Measurements from ENCODE around the gene AURKA.

Gene AURKA
- 2.5 to 3.8 reads per million in 2 donors for total RNA-seq

DNA sequence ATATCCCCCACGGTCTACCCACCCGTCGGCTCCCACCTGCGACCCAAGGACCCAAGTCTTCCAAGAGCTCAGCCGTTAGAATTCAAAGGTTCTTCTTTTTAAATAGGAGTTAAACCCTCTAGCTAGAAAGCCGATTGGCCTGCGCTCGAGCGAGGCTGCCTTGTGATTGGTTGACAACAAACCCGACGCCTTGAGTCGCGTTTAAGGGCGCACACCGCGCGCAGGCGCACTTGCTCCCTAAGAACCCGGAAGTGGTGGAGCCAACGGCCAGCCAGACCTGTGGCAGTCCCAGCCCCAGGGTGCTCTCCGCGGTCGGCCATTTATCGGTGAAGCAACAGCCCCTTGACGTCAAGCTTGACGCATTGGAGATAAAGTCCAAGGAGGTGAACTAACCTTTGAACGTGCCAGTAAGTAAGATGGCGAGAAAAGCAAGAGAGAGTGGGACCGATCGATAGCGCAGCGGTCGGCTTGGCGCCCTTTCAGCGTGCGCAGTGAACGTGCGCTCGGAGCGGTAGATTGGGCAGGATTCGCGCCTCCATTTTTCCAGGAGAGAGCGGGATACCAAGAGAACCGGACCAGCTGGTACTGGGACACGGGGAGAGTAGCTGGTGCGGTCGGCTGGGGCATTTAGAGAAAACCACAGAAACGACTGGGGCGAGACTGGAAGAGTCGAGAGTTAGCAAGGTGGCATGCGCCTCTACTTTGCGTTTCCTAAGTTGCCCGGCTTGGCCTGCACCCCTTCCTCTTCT, at the start of gene AURKA, which contains the start of gene CSTF1:
Gene AURKA, minus strand, starts transcription at position 84 of the 749 bp plus-strand sequence. CDS start 4,018 bp downstream, outside the sequence.
Gene CSTF1, plus strand, starts transcription at position 514 of the 749 bp plus-strand sequence. CDS start 2,908 bp downstream, outside the sequence.
- peak; percentile 98 to 99 (median 99) for DNase-seq

DNA sequence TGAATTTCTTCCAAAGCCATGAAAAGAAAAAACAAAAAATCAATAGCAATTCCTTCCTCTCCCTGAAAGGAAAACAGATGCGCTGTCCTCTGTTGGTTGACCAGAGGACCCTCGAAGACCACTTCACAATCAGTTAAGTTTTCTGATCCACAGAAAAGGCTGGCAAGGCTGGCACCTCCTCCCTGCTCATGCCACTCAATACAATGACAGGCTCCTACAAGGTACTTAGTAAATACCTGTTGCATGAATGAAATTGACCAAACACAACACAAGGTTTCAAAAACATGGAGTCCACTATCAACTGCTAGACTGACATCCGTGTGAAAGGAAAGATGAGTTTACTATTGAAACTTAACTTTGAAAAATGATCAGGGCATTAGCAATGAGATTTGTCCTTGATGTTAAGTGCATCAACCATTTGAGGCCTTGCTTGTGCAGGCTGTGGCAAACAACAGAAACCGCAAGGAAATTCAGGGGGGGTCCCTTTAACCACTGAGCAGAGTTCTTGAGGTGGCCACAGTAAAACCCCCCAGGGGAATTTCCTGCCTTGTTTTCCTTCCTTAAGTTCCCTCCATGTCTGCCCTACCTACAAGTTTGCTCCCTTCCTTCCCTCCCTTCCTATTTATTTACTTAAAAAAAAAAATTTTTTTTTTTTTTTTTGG, 48.5 kb upstream of the AURKA start:
- DNase-seq = peak in 4 of 5 experiments; percentile 31 to 88 (median 64)

DNA sequence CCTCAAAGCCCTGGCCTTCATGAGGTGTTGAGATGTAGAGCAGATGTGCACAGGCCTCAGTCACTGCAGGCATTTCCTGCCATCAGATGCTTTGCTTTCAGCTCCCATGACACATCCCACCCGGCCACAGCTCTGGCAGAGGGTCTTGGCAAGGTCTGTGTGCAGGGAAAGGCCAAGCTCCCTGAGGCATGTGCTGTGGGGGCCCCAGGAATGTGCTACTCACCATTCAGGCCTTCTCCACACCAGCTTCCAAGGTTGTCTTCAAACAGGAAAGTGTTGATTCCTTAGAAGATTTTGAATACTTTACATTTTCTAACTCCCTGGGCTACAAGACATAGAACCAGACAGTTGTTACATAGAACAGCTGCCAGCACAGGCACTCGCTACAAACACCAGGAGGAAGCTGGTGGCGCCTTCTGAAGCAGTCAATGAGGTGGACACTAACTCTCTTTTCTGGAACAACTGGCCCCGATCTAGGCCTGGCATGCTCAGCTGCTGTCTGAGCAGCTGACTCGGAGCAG, 47.8 kb upstream of the AURKA start:
- DNase-seq = peak in 1 of 5 experiments; percentile 61

DNA sequence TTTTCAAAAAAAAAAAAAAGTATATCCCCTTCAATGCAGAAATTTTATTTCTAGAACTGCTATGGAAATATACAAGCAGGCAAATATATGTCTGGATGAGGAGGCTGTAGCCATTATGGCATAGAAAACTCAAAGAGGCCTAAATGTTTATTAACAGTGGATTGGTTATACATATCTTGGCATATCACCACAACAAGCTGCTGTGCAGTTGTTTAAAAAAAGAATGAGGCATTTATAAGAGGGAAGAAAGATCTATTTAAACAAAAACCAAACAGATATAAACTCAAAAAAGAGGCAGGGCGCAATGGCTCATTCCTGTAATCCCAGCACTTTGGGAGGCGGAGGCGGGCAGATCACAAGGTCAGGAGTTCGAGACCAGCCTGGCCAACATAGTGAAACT, 46.3 kb upstream of the AURKA start:
- DNase-seq = no peak

DNA sequence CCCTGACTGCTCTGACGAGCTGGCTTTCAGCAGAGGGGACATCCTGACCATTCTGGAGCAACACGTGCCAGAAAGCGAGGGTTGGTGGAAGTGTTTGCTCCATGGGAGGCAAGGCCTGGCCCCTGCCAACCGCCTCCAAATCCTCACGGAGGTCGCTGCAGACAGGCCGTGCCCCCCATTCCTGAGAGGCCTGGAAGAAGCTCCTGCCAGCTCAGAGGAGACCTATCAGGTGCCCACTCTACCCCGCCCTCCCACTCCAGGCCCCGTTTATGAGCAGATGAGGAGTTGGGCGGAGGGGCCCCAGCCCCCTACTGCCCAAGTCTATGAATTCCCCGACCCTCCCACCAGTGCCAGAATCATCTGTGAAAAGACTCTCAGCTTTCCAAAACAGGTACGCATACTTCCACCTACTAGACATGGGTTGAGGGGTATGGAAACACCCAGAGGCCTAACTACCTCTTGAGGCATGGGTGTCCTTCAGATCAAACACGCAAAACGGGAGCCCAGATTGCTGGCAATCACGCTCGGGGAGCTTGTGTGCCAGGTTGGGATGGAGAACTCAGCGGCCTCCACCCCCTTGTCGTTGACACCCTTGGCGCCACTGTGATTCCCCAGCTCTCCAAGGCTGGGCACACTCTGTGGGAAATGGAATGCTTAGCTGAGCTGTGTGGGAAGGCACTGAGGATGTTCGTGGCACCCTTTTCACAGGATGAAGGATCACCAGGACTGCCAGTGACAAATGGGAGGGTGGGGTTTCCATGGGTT, 45.4 kb upstream of the AURKA start:
- no peak for DNase-seq

DNA sequence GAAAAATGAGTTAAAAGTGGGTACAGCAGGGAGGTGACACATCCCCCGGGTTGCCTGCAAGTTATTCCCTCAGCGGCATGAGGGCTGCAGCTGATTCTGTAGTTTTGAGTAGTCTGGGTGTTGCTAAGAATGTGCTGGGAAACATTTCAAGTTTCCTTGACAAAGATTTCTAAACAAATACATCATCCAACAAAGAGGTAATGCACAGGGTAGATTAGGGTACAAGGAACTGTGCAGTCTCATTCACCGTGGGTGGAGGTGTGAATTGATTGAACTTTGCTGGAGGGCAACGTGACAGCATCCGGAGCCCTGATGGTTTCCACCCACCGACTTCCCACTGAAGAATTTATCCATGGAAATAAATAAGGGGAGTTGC, 41.9 kb upstream of the AURKA start:
- DNase-seq = peak in 1 of 5 experiments; percentile 43

DNA sequence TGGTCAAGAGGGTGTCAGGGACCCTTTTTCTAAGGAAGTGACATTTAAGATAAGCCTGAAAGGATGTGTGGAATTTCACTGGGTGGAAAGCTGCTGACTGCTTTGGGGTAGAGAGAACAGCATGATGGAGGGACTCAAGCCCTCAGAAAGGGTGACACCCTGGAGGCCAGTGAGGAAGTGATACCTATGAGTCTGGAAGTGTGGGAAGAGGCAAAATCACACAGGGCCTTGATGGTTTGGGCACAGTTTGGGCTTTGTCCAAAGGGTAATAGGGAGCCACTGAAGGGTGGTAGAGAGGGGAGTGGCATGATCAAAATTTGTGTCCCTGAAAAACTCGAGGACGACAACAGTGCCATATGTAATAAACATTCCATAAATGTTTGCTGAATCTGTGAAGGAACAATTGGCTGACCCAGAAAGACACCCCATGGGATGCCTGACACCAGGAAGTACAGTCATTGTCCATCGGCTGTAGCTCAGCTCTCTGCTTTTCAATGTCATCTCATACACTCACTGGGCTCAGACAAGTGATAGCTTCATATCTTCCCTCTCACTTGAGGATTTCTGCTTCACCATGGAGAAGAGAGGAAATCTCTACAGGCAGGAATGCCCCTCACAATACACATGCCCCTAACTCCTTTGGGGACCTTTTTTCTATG, 41.3 kb upstream of the AURKA start:
- no peak for DNase-seq

DNA sequence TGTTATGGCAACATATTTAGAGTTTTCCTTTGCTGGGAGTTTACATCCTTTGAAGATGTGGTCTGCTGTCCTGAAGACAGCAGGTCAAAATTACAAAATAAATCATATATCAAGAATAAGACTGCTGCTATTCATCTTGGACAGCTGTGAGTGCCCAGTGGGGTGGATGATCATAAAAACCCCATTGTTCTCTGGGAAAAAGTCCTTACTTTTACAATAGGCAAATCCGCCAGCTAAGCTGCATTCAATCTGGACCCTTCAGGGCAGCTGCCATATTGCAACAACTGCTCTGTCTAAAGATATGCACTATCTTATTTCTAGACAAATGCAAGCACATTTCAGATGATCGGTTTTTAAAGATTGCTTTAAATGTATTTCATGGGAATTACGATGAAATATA, 39.5 kb upstream of the AURKA start:
- DNase-seq = no peak

DNA sequence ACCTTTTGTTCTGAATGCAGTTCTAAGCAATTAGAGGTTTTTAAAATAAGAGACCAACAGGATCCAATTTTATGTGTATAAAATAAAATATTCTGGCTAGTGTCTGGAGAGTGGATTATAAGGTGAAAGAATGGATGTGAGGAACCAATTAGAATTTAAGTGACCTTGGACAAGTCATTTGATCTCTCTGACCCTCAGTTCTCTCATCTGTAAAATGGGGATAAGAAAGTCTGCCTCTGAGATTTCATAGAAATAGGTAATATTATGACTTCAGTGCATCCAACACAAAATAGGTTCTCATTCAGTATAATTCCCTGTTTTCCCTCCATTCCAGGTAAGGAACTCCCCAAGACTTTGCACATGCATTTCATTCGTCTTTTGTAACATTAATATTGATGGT, 38.9 kb upstream of the AURKA start:
- no peak for DNase-seq

DNA sequence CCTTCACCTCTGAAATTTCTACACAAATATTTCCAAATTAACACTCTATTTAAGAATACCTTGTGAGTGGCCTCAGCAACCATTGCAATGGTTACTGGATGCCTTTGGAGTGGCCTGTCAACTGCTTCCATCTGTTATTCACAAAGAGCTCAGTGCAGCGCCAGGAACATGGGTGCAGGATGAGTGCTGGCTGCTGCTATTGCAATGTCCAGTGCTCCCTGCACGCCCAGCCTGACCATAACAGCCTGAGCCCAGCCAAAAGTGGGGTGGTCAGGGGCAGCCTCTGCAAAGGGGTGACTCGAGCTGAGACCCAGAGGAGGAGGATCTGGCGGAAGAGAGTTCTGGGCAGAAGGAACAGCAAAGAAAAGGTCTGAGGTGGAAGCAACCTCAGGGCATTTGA, 38.4 kb upstream of the AURKA start:
- no peak for DNase-seq

DNA sequence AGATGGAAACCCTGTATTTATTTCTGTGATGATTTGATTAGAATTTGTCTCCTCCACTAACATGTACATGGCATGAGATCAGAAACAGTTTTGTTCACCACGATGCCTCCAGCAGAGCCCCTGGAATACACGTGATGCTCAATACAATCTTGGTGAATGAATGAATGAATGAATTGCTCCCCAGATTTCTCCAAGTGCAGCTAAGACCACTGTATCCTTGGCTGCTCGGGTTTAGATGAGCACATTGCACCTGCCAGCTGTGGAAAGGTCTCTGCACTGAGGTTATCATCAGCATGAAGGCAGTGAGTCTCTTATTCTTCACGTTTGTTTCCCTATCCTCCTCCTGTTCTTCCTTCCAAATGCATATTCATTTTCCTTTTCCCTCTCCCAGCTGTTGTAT, 37.9 kb upstream of the AURKA start:
- DNase-seq = no peak

DNA sequence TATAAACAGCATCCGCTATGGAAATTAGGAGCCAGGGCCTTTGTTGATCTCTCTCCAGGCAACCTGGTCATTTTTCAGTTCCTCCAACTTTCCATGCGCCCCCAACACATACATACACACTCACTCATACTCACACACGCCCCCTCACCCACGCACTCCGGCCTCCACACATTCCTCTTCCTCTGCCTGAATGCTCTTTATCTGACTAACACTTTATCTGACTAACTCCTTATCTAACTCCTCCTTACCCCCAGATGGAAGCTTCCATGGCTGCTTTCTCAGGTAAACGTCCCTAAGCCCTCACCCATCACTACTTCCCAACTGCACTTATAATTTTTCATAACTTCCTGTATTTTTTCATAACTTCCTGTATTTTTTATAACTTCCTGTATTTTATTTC, 37.5 kb upstream of the AURKA start:
- peak in 1 of 5 experiments; percentile 40 for DNase-seq

DNA sequence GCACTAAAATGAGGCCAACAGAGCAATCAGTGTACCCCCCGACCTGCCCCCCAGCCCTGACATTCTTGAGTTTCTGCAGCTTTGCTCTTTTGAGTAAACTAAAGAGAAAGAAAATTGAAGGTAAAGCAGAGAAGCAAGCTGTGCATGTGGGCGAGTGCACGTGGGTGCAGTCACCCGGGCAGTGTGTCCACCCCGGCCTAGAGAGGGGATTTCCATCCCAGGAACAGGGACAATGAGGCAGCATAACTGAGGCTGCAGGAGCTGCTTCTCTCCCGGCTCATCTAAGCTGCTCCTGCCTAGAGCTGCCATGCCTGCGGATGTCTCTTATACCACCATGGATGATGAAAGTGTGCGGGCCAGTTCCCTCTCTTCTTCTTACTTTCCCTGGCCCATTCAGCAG, 36.9 kb upstream of the AURKA start:
- no peak for DNase-seq

DNA sequence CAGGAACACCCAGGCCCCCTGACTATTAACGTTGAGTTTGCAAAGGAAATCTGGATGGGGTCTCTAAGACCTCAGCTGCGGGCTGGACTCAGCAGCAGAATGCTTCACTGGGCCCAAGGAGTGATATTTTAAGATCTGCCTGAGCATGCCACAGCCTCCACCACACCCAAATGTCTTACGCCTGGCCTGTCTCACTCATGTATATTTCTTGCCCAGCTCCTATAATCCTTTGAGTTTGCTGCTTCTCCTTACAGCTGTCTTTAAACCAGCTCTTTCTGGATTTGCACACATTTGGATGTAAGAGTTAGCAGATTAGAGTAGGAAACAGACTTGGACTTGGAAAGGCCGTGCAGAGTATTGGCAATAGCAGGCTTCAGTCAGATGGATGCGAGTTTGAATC, 36.4 kb upstream of the AURKA start:
- no peak for DNase-seq

DNA sequence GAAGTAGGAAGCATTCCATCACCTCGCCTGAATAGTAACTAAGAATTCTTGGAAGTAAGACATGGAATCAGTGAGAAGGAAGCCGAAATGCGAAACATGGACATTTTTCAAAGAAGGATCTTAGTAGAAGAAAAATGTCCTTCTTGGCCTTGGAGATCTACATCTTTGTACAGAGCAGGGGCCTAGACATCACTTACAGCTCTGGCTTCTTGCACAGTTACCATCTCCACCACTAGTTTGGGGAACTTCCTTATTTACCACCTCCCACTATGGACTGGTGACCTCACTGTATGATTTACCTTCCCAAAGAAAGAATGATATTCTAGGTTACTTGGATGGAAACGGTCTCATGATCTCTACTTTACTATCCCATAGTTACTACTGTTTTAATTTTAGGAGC, 35.8 kb upstream of the AURKA start:
- no peak for DNase-seq

DNA sequence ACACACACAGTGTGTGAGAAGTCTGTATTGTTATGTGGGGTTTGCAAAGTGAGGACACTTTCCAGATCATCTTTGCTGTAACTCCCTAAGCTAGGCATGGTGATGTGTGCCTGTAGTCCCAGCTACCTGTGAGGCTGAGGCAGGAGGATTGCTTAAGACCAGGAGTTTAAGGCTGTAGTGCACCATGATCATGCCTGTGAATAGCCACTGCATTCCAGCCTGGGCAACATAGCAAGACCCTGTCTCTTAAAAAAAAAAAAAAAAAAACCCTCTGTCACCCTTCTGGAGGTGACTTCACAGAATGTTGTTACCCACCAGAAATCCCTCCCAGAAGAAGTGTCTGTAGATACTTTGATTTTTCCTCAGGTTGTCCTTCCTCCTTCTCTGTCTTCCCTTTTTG, 34.9 kb upstream of the AURKA start:
- no peak for DNase-seq

DNA sequence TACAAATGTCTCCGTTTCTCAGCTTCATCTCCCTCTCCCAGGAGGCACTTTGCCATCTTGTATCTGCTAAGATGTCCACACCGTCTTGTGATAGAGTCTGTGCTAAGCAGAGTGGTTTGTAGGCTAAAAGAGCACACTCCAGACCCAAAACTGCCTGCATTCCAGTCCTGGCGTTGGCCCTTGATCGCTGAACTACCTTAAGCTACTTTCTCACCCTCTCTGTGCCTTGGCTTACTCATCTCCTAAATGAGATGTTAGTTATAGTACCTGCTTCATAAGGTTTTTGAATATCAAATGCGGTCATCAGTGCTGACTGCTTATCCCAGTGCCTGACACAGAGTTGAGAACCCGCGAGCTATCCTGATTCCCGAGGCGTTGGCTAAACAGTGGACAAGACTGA, 34.0 kb upstream of the AURKA start:
- no peak for DNase-seq

DNA sequence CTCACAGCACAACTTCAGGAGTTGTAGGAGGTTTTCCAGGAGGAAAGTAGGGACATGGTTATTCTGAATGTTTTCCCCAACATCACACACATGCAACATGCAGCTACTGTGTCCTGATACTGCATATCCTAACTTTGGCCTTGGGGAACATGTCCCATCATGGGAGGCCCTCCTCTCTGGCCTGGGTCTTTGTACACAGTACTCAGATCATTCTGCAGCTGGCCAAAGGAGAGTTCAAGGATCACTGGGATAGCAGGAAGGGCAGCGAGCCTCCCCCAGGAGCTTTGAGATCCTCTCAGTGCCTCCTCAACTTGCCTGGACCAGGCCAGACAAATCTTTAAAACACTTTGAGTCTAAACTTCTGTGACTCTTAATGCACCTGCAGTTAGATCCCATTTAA, 32.9 kb upstream of the AURKA start:
- no peak for DNase-seq

DNA sequence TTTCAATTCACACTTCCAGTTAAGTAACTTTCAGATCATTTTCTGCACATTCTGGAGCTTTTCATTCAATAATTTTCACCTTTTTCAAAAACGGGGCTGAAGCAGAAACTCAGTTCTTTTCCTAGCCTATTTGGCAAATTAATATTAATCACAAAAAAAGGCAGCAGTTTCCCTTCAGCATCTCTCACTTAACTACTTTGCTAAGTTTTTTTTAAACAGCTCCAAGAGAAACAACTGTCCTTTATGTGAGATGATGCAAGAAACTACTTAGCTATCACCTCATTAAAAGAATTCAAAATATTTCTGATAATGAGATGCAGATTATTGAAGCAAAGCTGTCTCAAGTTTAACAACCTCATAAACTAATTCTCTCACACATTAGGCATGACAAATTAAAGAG, 31.9 kb upstream of the AURKA start:
- no peak for DNase-seq

DNA sequence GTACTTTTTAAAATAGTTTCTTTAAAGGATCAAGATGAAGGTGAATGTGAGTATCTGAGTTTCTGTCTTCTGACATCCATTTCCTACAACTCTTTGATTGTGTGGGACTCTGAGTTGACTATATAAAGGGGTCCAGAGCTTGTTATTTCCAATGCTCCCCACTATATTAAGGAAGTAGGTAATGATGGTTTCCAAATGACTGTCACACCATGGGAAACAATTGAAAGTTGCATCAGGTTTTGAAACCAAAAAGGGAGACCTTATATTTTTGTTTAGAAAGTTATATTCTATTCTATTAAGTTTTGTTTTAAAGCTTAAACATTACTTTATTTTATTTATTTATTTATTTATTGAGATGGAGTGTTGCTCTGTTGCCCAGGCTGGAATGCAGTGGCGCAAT, 31.2 kb upstream of the AURKA start:
- no peak for DNase-seq

DNA sequence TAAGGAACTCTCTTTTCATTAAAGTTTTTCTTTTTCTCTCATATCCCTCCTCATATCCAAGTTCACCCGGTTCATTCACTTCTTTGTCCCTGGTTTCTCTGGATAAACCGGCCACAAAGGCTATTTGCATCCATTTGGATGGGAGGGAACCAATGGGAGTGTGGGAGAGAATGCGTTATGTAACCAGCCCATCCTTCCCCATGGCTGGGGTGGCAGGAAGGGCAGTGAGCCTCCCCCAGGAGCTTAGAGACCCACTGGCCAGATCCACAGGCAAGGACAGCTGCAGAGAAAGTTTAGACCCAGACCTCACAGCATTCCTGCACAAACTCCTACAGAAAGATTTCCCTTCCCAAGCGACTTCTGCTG, 30.8 kb upstream of the AURKA start:
- DNase-seq = no peak

DNA sequence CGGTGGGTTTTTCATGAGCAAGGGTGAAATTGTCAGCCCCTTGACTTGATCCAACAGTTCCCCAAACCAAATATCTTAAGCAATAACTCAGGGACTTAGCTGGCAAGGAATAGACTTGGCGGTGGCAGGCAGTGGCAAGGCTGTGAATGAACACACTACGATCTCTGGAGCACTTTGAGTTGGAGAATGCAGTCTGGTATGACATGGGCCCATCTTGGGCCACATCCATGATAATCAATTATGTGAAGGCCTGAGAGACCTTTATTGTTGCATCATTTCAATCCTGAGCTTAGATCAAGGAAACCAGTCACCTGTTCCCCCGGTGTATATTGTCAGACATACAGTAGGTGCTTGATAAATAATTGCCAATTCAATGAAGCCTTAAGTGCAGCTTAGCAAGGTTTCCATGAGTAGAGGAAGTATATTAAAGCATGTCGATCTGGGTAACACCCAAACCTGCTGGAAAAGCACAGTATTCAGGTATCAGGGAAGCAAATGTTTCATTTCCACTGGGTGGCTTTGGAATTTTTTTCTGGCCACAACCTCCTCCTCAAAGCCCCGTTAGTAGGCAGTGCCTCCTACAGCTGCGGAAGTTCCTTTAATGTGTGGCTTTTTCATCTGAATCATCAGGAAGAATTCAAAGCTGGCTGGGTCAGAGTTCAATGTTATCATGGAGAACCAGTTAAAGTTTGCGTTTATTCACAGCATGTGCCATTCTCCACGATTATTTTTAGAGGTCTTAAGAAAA, 30.2 kb upstream of the AURKA start:
- no peak for DNase-seq
